CD14-positive monocyte (primary cell): ENCODE results near the gene CDIP1. TPM values are rescaled to one million over a fixed set of nuclear protein-coding genes. Genes with fewer than 3 reads are reported as not detected.

Experiments
- DNase-seq, 3 donors: peaks; one replicate each; pipeline ENCODE4 v3.0.0-alpha.2; 2011 to 2022
- H2AFZ ChIP-seq: 2 replicates; pipeline ENCODE4 v1.6.0; 2012; ENCODE audit warnings: mild to moderate bottlenecking, low read depth, low read length, inconsistent platforms; ENCODE audit not compliant: insufficient read depth, poor library complexity, severe bottlenecking
- H3K27ac ChIP-seq, 2 donors: 1 replicate in 1 of 2; 2 replicates in 1 of 2; pipeline ENCODE4 v1.5.1; 2012 to 2013; ENCODE audit warnings: low read length in 2 of 2, control low read depth in 1 of 2, inconsistent platforms in 1 of 2, low read depth in 1 of 2, mild to moderate bottlenecking in 1 of 2
- H3K27me3 ChIP-seq, 2 donors: one replicate each; pipeline versions ENCODE4 v1.6.0 to v1.6.1; 2011 to 2013; ENCODE audit warnings: low read length in 2 of 2; ENCODE audit not compliant: control insufficient read depth in 2 of 2, insufficient read depth in 2 of 2
- H3K36me3 ChIP-seq, 2 donors: replicated peaks in 1 of 2; 1 replicate in 1 of 2; 2 replicates in 1 of 2; pipeline versions ENCODE4 v1.5.1 to v1.6.1; 2012 to 2013; ENCODE audit warnings: low read length in 2 of 2, control low read depth in 1 of 2, inconsistent platforms in 1 of 2, mild to moderate bottlenecking in 1 of 2; ENCODE audit not compliant: insufficient read depth in 2 of 2, control insufficient read depth in 1 of 2
- H3K4me1 ChIP-seq, 2 donors: 1 replicate in 1 of 2; 2 replicates in 1 of 2; pipeline versions ENCODE4 v1.5.1 to v1.6.1; 2012 to 2013; ENCODE audit warnings: low read length in 2 of 2, control low read depth in 1 of 2, inconsistent platforms in 1 of 2, mild to moderate bottlenecking in 1 of 2, moderate library complexity in 1 of 2; ENCODE audit not compliant: insufficient read depth in 2 of 2, control insufficient read depth in 1 of 2
- H3K4me2 ChIP-seq: replicated peaks from 2 replicates; pipeline ENCODE3; 2012; ENCODE audit warnings: low read length, moderate library complexity, mild to moderate bottlenecking; ENCODE audit not compliant: poor library complexity, severe bottlenecking; ENCODE audit errors: extremely low read depth
- H3K4me3 ChIP-seq, 3 experiments: fragments of 200-600 bp in 1 of 3; sonication (generic) in 1 of 3; replicated peaks in 1 of 3; 1 replicate in 2 of 3; 2 replicates in 1 of 3; pipeline ENCODE4 v1.5.1; 2011 to 2013; ENCODE audit warnings: low read length in 3 of 3, mild to moderate bottlenecking in 3 of 3, control low read depth in 2 of 3, low read depth in 2 of 3, inconsistent platforms in 1 of 3, moderate library complexity in 1 of 3
- H3K79me2 ChIP-seq: 2 replicates; pipeline ENCODE4 v1.6.0; 2012; ENCODE audit warnings: mild to moderate bottlenecking, control low read depth, inconsistent platforms, low read length, moderate library complexity; ENCODE audit not compliant: insufficient read depth
- H3K9ac ChIP-seq: 2 replicates; pipeline ENCODE4 v1.6.0; 2017; ENCODE audit warnings: low read length, mild to moderate bottlenecking; ENCODE audit not compliant: insufficient read depth, poor library complexity, severe bottlenecking
- H3K9me3 ChIP-seq, 2 donors: replicated peaks in 1 of 2; 1 replicate in 1 of 2; 2 replicates in 1 of 2; pipeline versions ENCODE4 v1.5.1 to v1.6.1; 2012 to 2013; ENCODE audit warnings: low read length in 2 of 2, control low read depth in 1 of 2; ENCODE audit not compliant: control insufficient read depth in 1 of 2, insufficient read depth in 1 of 2
- H4K20me1 ChIP-seq: 2 replicates; pipeline ENCODE4 v1.6.0; 2012; ENCODE audit warnings: mild to moderate bottlenecking, low read length, control low read depth, moderate library complexity; ENCODE audit not compliant: insufficient read depth
- H3K27ac Mint-ChIP-seq, 7 donors: one replicate each; pipeline ENCODE4 v1.8.0; 2020; ENCODE audit warnings: mild to moderate bottlenecking in 7 of 7, mixed read lengths in 7 of 7, moderate library complexity in 6 of 7, inconsistent platforms in 2 of 7
- H3K27me3 Mint-ChIP-seq, 3 donors: one replicate each; pipeline ENCODE4 v1.8.0; 2021 to 2022; ENCODE audit warnings: low read depth in 3 of 3, mild to moderate bottlenecking in 3 of 3, mixed read lengths in 3 of 3, moderate library complexity in 3 of 3, inconsistent platforms in 1 of 3
- H3K36me3 Mint-ChIP-seq, 2 donors: one replicate each; pipeline ENCODE4 v1.8.0; 2020; ENCODE audit warnings: mixed read lengths in 2 of 2, inconsistent platforms in 1 of 2, mild to moderate bottlenecking in 1 of 2
- H3K4me1 Mint-ChIP-seq: one replicate; pipeline ENCODE4 v1.8.0; 2020; ENCODE audit warnings: mild to moderate bottlenecking, mixed read lengths
- H3K4me3 Mint-ChIP-seq, 2 donors: one replicate each; pipeline ENCODE4 v1.8.0; 2020; ENCODE audit warnings: mild to moderate bottlenecking in 2 of 2, mixed read lengths in 2 of 2, moderate library complexity in 1 of 2
- H3K9me3 Mint-ChIP-seq, 7 donors: one replicate each; pipeline ENCODE4 v1.8.0; 2020 to 2022; ENCODE audit warnings: mixed read lengths in 7 of 7, mild to moderate bottlenecking in 6 of 7, moderate library complexity in 6 of 7, inconsistent platforms in 2 of 7
- CTCF ChIP-seq: fragments of 200-600 bp; IDR thresholded peaks from one replicate; pipeline ENCODE4 v1.8.0; 2022; ENCODE audit warnings: antibody characterized with exemption, mild to moderate bottlenecking
- WGBS: methylation state at CpG from one replicate; pipeline ENCODE4 v1.1.5; 2013; ENCODE audit warnings: missing lambda C conversion rate; ENCODE audit not compliant: insufficient coverage; 5-methylcytosine and 5-hydroxymethylcytosine counted together
- intact Hi-C, 2 donors: fragments of 100-400 bp; cut with micrococcal nuclease; formaldehyde crosslinking; loops; one replicate each; pipeline versions ENCODE4 v1.15.0 to v1.15.1; 2023
- polyA plus RNA-seq, 3 donors: library from polyadenylated mRNA; depleted of rRNA in 1 of 3; unstranded in 2 of 3; stranded (reverse) in 1 of 3; fragments of 300-500 nt in 2 of 3; fragments of >200 nt in 1 of 3; fragmentation: Illumina TruSeq in 2 of 3; gene quantifications; 1 replicate in 2 of 3; 2 replicates in 1 of 3; pipeline ENCODE4 v1.2.3, GENCODE V29; 2012 to 2021

CDIP1 gene
- polyA plus RNA-seq, 3 donors, result 8.6 to 11.2 (median 10.8) TPM

DNA sequence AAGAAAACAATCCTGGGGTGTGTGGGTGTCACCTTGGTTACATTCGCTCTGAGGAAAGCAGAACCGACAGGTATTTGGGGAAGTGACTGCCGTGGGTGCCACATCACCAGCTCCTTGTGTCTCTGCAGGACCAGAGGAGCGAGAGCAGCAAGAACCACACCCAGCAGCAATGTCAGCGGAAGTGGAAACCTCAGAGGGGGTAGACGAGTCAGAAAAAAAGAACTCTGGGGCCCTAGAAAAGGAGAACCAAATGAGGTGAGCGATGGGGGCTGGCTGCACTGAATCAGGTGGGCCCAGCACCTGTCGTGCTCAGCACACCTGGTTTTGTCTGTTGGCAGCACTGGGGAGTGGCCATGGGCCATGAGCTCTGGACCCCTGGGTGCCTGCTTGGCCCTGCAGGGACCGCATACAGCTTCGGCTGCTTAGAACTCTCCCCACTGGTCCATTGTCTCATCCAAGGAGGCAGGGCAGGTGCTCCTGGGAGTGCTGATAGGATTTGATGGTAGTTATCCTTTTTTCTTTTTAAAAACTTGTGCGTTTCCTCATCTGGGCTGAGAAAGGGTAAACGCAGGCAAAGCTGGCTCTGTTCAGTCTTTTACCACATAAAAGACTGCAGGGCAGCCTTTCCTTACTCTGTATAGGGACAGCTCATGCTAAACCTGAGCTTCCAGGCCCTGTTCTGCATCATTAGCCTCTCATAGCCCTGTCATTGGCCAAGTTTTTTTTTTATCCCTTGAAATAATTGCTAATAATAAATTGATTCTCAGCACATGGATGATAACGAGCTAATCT lies 33.0 kb downstream of the CDIP1 start:
- intact Hi-C loops, result loop anchor here (1.0 to 5.0 kb wide), 4 partner anchors 29 to 82 kb away; partner anchors contain the start of gene HMOX2 (in 1 of the 2)
- Mint-ChIP-seq H3K27ac (peak overlapping the region; percentile 86 to 96 (median 94)), H3K4me1 (peaks cover 36% of the 10 kb centered on the region), H3K9me3 (peaks cover 0 to 4% (median 0%) of the 10 kb centered on the region in 7 donors), H3K27me3 (peaks cover 0 to 2% (median 2%) of the 10 kb centered on the region in 3 donors), H3K4me3 (peak overlapping the region; percentile 34 to 53), H3K36me3 (peaks cover 30 to 42% of the 10 kb centered on the region in 2 donors)
- H3K4me2 ChIP-seq, result peak overlapping the region; percentile 50
- H3K9me3 ChIP-seq, result no peaks in the 10 kb centered on the region
- no peaks in the 10 kb centered on the region for H3K27me3 ChIP-seq
- peaks cover 12% of the 10 kb centered on the region for H3K79me2 ChIP-seq
- H3K4me1 ChIP-seq, result peaks cover 23 to 29% of the 10 kb centered on the region in 2 donors
- no peak for TF ChIP-seq CTCF
- H4K20me1 ChIP-seq, result no peaks in the 10 kb centered on the region
- peak; percentile 82 to 88 (median 83) for DNase-seq
- 2% methylated on average over 7 of the region's 13 CpGs for WGBS
- peaks cover 30 to 36% of the 10 kb centered on the region in 2 donors for H3K36me3 ChIP-seq
- H3K4me3 ChIP-seq, result peak overlapping the region in 1 of 3 experiments; percentile 37
- H3K9ac ChIP-seq, result no peak overlapping the region
- no peak overlapping the region for H2AFZ ChIP-seq
- peak overlapping the region; percentile 62 to 84 for H3K27ac ChIP-seq

- peaks cover 30% of the 10 kb centered on the region for H3K79me2 ChIP-seq
- 80% methylated on average over 2 of the region's 5 CpGs for WGBS
- peaks cover 30% of the 10 kb centered on the region for H3K4me1 Mint-ChIP-seq
- H3K9ac ChIP-seq, result no peak overlapping the region
- H4K20me1 ChIP-seq, result peaks cover 7% of the 10 kb centered on the region
- TF ChIP-seq CTCF, result no peak
- H2AFZ ChIP-seq, result no peak overlapping the region
- no peaks in the 10 kb centered on the region for H3K27me3 ChIP-seq
- H3K9me3 ChIP-seq, result no peaks in the 10 kb centered on the region
- intact Hi-C loops, result no loop called here
- no peak overlapping the region for H3K27ac Mint-ChIP-seq
- H3K36me3 ChIP-seq, result peaks cover 10 to 28% of the 10 kb centered on the region in 2 donors
- no peak overlapping the region for H3K4me3 ChIP-seq
- H3K4me1 ChIP-seq, result peaks cover 17 to 21% of the 10 kb centered on the region in 2 donors
- H3K4me2 ChIP-seq, result no peak overlapping the region
- no peak overlapping the region for H3K4me3 Mint-ChIP-seq
- no peak overlapping the region for H3K27ac ChIP-seq
- peaks cover 0 to 2% (median 2%) of the 10 kb centered on the region in 3 donors for H3K27me3 Mint-ChIP-seq
- DNase-seq, result no peak
- H3K9me3 Mint-ChIP-seq, result peaks cover 0 to under 1% (median 0%) of the 10 kb centered on the region in 7 donors
- H3K36me3 Mint-ChIP-seq, result peaks cover 25 to 26% of the 10 kb centered on the region in 2 donors
Measured at GRCh38 chr16:4501071-4501478, 37.5 kb downstream of the CDIP1 start.
